Renal pelvis (tissue), 4 donors: ENCODE results near the gene TIGD2. TPM values are rescaled to one million over a fixed set of nuclear protein-coding genes. Genes with fewer than 3 reads are reported as not detected.

Experiments used
- DNase-seq: peaks from one replicate; pipeline ENCODE4 v3.0.0-alpha.2; 2013
- polyA plus RNA-seq, 3 donors: library from polyadenylated mRNA; unstranded; fragments of 120-200 nt; gene quantifications; one replicate each; pipeline ENCODE4 v1.2.1, GENCODE V29; 2013; ENCODE audit not compliant: insufficient read length in 3 of 3

Gene TIGD2
- polyA plus RNA-seq, 3 donors: 11.2 to 12.1 (median 11.6) TPM

DNA sequence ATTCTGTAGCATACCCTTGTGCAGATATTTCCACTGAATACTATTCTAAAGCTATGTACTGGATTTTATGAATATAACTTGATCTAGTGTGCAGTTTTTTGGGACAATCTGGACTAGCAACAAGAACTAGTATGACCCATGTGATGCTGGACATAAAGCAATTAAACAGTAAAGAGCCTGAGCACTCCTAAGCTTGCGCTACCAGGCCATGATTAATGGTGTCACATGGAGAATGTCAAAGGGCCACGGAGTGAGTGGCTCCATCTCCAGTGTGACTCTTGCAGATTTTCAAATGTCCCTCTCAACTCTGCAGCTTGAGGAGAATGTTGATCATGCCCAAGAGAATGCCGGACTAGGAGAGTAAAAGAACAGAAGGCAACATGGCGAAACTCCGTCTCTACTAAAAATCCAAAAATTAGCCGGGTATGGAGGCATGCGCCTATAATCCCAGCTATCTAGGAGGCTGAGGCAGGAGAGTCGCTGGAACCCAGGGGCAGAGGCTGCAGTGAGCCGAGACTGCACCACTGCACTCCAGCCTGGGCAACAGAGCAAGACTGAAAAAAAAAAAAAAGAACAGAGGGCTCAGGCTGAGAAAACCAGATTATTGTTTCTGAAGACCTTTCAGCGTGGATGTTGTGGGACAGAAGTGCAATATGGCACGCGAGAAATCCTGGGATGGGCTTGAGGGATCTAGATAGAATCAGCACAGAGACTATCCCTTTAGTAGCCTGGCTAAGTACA lies 45.0 kb downstream of the TIGD2 start:
- no peak for DNase-seq

- no peak for DNase-seq
Observed at GRCh38 chr4:89157488-89158024, 46.2 kb downstream of the TIGD2 start.

DNA sequence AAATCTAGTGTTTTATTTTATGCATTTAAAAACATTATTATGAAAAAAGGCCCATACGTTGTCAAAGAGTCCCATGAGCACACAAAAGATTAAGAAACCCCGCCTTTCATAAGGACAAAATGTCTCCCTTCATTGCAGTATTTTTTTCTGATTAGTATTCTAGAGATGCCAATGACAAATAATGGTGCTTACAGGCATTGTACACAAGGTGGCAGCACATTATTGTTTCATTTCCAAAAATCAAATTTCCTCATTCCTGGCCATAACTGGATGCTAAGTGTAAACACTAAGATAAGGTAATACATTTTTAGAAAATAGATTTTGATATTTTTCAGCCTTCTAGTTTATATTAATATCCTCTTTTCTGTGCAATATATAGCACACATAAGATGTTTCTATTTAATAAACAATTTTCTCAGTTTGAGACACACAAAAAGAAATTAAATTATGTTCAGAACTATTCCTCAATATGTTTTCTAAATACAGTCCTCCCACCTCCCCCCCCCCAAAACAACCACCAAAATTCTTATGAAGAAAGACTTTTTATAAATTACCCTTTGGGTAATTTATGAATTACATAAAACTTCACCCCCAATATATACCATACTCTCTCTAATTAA lies 47.7 kb downstream of the TIGD2 start:
- peak; percentile 38 for DNase-seq

GRCh38 chr4:89160806-89161205 lies 49.5 kb downstream of the TIGD2 start:
- no peak for DNase-seq

DNA sequence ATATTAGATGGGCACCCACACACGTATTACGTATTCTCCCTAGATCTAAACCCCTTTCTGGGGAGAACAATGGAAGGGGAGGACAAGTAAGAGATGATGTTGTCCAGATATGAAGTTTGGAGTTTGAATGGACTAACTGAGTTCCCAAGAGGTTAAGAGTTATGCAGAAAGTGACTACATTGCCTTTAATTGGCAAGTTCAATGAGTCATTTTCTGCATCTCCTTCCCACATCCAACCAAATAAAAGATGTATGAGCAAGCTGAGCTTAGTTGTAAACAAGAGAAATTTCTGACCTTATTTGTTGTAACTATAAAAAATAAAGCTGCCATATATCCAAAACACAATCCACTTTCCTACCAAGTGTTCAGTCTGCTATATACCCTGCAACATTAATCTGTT lies 50.5 kb downstream of the TIGD2 start:
- no peak for DNase-seq

DNA sequence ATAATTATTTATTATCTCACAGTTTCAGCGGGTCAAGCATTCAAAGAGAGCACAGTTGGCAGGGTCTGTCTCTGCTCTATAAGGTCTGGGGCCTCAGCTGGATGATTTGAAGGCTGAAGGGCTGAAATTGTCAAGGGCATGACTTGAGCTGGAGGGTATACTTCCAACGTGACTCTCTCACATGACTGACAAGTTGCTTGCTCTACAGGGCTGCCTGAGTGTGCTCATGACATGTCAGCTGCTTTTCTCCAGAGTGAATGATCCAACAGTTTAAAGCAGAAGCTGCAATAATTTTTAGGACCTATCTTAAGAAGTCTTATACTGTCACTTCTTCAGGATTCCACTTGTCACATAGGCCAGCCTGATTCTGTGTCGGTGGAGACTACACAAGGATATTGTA lies 51.2 kb downstream of the TIGD2 start:
- no peak for DNase-seq

DNA sequence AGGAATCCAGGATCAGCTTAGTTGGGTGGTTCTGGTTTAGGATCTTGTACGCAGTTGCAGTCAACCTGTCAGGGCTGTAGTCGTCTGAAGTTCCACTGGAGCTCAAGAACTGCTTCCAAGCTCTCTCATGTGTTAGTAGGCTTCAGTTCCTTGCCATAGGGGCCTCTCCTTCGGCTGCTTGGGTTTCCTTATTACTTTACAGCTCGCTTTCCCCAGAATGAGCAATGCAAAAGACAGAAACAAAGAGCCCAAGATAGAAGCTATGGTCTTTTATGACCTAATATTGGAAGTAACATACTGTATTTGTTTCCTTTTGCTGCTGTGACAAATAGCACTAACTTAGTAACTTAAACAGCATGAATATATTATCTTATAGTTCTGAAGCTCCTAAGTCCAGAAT lies 51.7 kb downstream of the TIGD2 start:
- DNase-seq: no peak

GRCh38 chr4:89164400-89164799 lies 53.1 kb downstream of the TIGD2 start:
- no peak for DNase-seq

Other genes starting within 250 kb of the TIGD2 start
- 10 to 100 TPM; 29.8 to 37.6 (median 36.9) TPM for gene FAM13A, start 54.3 kb upstream of the TIGD2 start, polyA plus RNA-seq
- gene GPRIN3, start 196.3 kb downstream of the TIGD2 start, polyA plus RNA-seq: 1 to 10 TPM; 5.9 to 7.0 (median 6.8) TPM